Measurements from ENCODE around the gene SH3D19.

The SH3D19 gene

DNA sequence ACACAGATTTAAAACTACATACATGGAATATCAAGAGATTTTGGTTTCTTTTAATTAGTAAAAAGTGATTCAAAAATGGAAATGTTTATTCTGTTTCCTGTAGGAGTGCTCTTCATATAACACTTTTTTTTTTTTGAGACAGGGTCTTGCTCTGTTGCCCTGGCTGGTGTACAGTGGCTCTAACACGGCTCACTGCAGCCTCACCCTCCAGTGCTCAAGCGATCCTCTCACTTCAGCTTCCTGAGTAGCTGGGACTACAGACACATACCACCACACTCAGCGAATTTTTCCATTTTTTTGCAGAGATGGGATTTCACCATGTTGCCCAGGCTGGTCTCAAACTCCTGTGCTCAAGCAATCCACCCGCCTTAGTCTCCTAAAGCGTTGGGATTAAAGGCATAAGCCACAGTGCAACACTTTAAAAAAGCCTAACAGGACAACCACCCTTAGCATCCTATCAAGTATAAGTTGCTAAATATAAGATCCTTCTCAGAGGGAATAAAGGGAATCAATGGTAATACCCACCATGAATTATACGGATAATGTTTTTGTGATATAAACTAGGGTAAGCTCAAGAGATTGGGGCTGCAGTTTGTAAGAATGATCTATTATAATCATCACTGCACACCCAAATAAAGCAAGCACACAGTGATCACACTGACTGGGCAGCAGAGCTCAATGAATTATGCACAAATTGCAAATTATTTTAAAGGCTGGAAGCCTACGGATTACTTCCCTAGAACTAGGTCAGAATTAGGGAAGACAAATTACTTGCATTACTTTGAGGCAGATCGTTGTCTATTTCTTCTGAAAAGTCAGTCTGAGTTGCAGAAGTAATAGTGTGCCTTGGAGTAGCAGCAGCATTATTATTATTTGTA is 149.4 kb downstream of the SH3D19 start:
- TF ChIP-seq, protein P1, sequence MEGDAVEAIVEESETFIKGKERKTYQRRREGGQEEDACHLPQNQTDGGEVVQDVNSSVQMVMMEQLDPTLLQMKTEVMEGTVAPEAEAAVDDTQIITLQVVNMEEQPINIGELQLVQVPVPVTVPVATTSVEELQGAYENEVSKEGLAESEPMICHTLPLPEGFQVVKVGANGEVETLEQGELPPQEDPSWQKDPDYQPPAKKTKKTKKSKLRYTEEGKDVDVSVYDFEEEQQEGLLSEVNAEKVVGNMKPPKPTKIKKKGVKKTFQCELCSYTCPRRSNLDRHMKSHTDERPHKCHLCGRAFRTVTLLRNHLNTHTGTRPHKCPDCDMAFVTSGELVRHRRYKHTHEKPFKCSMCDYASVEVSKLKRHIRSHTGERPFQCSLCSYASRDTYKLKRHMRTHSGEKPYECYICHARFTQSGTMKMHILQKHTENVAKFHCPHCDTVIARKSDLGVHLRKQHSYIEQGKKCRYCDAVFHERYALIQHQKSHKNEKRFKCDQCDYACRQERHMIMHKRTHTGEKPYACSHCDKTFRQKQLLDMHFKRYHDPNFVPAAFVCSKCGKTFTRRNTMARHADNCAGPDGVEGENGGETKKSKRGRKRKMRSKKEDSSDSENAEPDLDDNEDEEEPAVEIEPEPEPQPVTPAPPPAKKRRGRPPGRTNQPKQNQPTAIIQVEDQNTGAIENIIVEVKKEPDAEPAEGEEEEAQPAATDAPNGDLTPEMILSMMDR (IDR thresholded peaks at IDR 0.05; ENCODE audit: low read depth, low read length): no peak
- no peak overlapping the region for H3K4me3 ChIP-seq (ENCODE audit: low read depth, low read length)

DNA sequence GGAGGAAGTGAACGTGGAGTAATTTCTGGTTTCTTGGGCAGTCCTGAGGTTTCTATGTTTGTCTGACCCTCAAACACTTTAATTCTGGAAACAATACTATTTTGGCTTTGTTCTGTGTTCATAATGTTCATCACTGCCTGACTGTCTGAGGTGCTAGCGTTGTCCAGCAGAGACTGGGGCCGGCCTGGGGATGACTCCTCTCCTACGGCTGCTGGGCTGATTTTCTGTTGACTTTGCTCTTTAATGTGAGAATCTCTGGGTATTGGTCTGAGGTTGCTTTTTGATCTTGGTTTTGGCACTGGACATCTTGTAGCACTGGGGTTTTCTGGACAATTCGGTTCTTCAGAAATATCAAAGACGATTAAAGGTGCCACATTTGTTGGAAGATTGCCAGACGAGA is 150.2 kb downstream of the SH3D19 start:
- TF ChIP-seq, protein P1 (IDR thresholded peaks at IDR 0.05; ENCODE audit: low read depth, low read length): no peak

DNA sequence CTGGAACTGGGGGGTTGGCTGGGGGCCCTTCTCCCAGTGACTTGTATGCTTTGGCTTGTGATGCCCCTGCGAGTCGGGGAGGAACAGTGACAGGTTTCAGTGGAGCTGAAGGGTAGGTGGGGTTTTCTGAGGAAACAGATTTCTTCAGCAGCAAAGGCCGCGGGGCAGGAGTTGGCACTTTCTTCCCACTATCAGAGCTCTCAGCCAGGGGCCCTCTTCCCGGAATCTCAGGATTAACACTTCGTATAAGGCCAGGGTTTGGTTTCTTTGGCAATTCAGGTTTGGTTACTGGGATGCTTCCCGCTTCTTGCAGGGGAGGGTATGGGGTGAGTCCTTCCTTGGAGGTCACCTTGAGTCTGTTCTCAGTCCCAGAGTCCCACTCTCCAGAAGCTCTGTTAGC is 150.6 kb downstream of the SH3D19 start:
- H3K4me3 ChIP-seq (ENCODE audit: low read depth, low read length): no peak overlapping the region
- TF ChIP-seq, protein P1 (IDR thresholded peaks at IDR 0.05; ENCODE audit: low read depth, low read length): no peak

More for the DNA sequence above, 150.2 kb downstream of the SH3D19 start:
- no peak overlapping the region for H3K4me3 ChIP-seq (ENCODE audit: low read depth, low read length)

DNA sequence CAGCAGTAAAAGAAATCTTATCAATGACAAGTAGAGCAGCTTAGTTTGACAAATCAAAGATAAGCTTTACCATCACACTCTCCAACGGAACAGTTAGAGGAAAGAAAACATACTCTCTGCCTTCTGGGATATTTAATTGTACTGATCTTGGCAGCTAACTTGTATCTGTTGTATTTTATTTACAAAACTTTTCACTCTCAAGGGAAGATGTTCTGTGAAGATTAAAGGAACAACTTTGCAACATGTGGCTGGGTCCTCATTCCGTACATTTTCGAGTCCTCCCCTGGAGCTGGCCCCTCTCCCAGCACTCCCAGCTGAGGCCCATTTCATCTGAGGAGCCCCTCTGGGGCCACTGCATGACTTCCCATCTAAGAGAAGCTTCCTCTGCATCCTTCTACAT is 151.5 kb downstream of the SH3D19 start:
- TF ChIP-seq, protein P1 (IDR thresholded peaks at IDR 0.05; ENCODE audit: low read depth, low read length): no peak
- no peak overlapping the region for H3K4me3 ChIP-seq (ENCODE audit: low read depth, low read length)

DNA sequence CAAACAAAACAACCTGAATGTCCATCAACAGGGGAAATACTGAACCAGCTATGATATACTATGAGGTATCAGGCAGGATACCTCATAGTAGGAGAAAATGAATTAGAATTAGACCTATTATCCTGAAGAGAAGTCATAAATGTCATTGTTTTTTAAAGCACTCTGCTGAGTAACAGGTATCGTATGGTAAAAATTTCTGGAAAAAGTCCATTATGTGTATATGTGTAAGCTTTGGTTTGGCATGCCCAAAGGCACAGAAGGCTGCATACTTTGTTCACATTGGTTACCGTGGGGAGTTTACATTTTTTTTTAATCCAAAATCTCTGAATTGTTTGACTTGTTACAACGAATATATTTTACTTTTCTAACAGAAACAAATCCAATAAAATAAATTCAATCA is 155.5 kb downstream of the SH3D19 start:
- TF ChIP-seq, protein P1 (IDR thresholded peaks at IDR 0.05; ENCODE audit: low read depth, low read length): no peak
- H3K4me3 ChIP-seq (ENCODE audit: low read depth, low read length): no peak overlapping the region

DNA sequence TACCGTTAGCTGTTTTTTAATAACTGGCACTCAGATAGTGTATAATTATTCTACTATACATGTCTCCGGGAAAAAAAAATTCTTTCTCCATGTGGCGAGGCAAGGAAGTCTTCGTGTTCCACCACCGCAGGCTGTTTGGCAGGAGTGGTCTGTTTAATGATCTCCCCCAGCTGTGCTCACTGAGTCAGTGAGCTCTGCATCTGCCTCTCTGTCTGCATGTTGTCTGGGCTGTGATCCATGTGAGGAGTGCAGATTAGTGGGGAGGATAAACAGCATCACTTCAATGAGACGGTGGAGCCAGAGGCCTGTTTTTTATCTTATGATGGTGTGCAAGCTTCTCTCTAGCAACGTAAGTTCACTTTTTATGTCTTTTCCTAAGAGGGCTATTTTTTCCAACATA is 156.2 kb downstream of the SH3D19 start:
- H3K4me3 ChIP-seq (ENCODE audit: low read depth, low read length): no peak overlapping the region
- TF ChIP-seq, protein P1 (IDR thresholded peaks at IDR 0.05; ENCODE audit: low read depth, low read length): no peak

DNA sequence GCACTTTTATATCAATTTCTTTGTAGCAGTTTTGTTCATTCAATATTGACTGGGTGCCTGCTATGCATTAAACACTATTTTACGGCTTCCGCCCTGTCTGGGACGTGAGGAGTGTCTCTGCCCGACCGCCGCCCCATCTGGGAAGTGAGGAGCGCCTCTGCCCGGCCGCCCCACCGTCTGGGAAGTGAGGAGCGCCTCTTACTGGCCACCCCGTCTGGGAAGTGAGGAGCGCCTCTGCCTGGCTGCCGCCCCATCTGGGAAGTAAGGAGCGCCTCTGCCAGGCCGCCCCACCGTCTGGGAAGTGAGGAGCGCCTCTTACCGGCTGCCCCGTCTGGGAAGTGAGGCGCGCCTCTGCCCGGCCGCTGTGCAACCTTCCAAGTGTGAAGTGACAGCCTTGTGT is 157.8 kb downstream of the SH3D19 start:
- TF ChIP-seq, protein P1 (IDR thresholded peaks at IDR 0.05; ENCODE audit: low read depth, low read length): no peak
- H3K4me3 ChIP-seq (ENCODE audit: low read depth, low read length): no peak overlapping the region

All from WI38 (cell line).